ENCODE measurements around the gene ZFAND3.
"Not testable (repeated sequence)": the region's sequence is repeated elsewhere in the genome, so short reads cannot be mapped to it uniquely, and the experiment has no call there.

Gene ZFAND3

DNA sequence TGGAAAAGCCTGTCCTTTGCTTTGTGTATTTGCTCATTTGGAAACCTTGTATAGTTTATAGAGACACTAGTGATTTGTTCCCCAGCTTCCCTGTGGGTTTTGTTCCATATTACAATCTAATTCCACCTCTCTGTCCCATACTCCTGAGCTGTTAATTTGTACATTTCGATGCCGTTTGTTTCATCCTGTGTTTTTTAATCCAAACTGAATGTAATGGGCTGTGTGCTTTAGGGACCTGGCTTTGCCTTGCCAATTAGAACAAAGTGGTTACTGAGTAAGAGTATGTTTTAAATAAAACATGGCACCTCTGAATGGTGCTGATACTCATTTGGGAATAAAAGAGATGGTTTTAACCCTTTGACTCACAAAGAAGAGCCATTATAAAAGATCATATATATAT, 122.3 kb downstream of the ZFAND3 start:
- Histone ChIP-seq H3K4me3 (ENCODE audit: low read depth, low read length) (no peak overlapping the region), H3K4me1 (peaks cover 11% of the 10 kb centered on the region; the same call in 1 of the 2 replicates), H3K27me3 (no peaks in the 10 kb centered on the region), H3K36me3 (no peaks in the 10 kb centered on the region), H3K9me3 (no peaks in the 10 kb centered on the region)
- no peak for DNase-seq
- TF ChIP-seq, protein P1, sequence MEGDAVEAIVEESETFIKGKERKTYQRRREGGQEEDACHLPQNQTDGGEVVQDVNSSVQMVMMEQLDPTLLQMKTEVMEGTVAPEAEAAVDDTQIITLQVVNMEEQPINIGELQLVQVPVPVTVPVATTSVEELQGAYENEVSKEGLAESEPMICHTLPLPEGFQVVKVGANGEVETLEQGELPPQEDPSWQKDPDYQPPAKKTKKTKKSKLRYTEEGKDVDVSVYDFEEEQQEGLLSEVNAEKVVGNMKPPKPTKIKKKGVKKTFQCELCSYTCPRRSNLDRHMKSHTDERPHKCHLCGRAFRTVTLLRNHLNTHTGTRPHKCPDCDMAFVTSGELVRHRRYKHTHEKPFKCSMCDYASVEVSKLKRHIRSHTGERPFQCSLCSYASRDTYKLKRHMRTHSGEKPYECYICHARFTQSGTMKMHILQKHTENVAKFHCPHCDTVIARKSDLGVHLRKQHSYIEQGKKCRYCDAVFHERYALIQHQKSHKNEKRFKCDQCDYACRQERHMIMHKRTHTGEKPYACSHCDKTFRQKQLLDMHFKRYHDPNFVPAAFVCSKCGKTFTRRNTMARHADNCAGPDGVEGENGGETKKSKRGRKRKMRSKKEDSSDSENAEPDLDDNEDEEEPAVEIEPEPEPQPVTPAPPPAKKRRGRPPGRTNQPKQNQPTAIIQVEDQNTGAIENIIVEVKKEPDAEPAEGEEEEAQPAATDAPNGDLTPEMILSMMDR (IDR thresholded peaks at IDR 0.05; ENCODE audit: low read depth, low read length), result no peak

DNA sequence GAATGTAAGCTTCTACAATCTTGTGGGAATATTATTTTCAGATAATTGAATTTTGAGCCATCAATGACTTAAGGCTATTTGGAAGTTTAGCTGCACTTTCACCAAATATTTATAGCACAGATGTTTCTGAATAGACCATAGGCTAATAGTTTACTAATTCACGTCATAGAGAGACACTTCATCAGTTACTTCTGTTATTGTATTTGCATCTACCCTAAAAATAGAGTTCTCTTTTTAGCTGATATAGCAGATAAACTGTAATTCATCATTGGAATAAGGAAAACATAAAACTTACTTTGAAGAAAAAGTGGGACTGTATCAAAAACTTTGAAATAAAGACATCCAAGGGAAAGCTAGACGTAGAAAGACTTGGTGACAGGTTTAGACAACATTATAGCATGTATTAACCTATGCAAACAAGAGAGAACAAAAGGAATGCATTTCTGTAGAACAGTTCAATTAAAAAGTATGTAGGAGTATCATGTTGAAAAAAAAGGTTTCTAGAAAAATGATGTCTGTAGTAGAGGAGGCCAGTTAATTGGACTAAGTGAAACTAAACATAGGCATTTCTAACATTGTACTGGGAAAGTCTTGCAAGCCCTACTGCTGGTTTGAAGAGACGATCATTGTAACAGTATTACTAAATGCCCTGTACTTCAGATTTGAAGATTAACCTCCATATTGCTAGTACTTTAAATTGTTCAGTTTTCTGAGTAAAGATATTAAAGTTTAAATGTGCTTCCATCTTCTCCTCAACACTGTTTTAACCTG, 123.3 kb downstream of the ZFAND3 start:
- Histone ChIP-seq H3K4me3 (ENCODE audit: low read depth, low read length) (no peak overlapping the region), H3K27me3 (no peaks in the 10 kb centered on the region), H3K9me3 (no peaks in the 10 kb centered on the region), H3K4me1 (peaks cover 11% of the 10 kb centered on the region; the same call in 1 of the 2 replicates), H3K36me3 (no peaks in the 10 kb centered on the region)
- TF ChIP-seq, protein P1 (IDR thresholded peaks at IDR 0.05; ENCODE audit: low read depth, low read length), result no peak
- DNase-seq, result no peak

GRCh38 chr6:37943436-37944058, 124.0 kb downstream of the ZFAND3 start:
- Histone ChIP-seq H3K9me3 (no peaks in the 10 kb centered on the region), H3K4me1 (peaks cover 11% of the 10 kb centered on the region; the same call in 1 of the 2 replicates), H3K27me3 (no peaks in the 10 kb centered on the region), H3K36me3 (no peaks in the 10 kb centered on the region), H3K4me3 (ENCODE audit: low read depth, low read length) (no peak overlapping the region)
- DNase-seq, result no peak
- TF ChIP-seq, protein P1 (IDR thresholded peaks at IDR 0.05; ENCODE audit: low read depth, low read length), result no peak

DNA sequence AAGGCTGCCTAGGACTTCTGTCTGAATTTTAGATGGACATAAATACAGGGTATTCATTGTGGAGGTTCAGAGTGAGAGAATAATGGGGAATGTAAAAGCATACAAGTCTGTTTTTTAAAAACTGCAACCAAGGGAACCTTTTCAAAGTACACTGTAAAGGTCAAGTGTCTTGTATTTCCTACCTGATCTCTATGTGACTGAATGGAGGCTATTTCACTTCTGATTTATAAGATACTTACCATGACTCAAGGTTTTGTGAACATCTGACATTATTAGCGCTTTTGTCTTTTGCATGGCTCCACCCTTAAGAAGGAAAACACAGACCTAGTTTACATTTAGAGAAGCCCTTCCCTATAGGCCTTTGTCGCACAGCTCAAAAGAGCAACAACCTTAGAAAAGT, 126.5 kb downstream of the ZFAND3 start:
- Histone ChIP-seq H3K27me3 (no peaks in the 10 kb centered on the region), H3K4me3 (ENCODE audit: low read depth, low read length) (no peak overlapping the region), H3K9me3 (no peaks in the 10 kb centered on the region), H3K36me3 (no peaks in the 10 kb centered on the region), H3K4me1 (peaks cover 5% of the 10 kb centered on the region; the same call in 1 of the 2 replicates)
- DNase-seq, result no peak
- TF ChIP-seq, protein P1 (IDR thresholded peaks at IDR 0.05; ENCODE audit: low read depth, low read length), result no peak

GRCh38 chr6:37947468-37947867, 127.9 kb downstream of the ZFAND3 start:
- H3K4me3 ChIP-seq (ENCODE audit: low read depth, low read length), result no peak overlapping the region
- no peaks in the 10 kb centered on the region for H3K27me3 ChIP-seq
- H3K9me3 ChIP-seq, result no peaks in the 10 kb centered on the region
- peaks cover 2% of the 10 kb centered on the region; the same call in 1 of the 2 replicates for H3K4me1 ChIP-seq
- DNase-seq, result no peak
- no peaks in the 10 kb centered on the region for H3K36me3 ChIP-seq
- TF ChIP-seq, protein P1 (IDR thresholded peaks at IDR 0.05; ENCODE audit: low read depth, low read length), result no peak

DNA sequence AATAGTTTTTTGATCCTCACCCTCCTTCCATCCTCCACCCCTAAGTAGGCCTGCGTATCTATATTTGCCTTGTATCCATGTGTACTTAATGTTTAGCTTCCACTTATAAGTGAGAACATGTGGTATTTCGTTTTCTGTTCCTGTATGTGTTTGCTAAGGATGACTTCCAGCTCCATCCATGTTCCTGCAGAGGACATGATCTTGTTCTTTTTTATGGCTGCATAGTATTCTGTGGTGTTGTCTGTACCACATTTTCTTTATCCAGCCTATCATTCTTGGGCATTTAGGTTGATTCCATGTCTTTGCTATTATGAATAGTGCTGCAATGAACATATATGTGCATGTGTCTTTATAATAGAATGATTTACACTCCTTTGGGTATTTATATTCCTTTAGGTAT, 129.1 kb downstream of the ZFAND3 start:
- not testable (repeated sequence) for DNase-seq; H3K36me3 ChIP-seq; H3K9me3 ChIP-seq; H3K4me3 ChIP-seq (ENCODE audit: low read depth, low read length); H3K4me1 ChIP-seq; H3K27me3 ChIP-seq
